ENCODE measurements around the gene CMIP.

The CMIP gene

DNA sequence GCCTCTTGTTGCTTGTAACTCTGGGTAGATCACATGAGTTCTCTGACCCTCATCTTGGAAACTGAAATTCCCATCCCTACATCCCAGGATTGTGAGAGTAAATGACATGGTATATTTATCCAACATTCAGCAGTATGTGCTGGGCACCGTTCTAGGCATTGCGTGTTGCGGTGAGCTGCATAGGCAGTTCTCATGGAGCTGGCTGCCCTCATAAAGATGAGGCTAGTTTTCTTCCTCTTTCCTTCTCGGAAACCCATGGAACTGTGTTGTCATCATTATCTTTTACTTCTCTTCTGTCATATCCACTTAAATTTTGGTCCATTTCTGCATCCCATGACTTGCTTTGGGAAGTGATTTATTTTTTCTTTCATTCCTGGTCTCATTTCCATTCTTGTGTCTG lies 17.2 kb downstream of the CMIP start:
- no peak for DNase-seq (ENCODE audit: low read depth in 3 of 3)

DNA sequence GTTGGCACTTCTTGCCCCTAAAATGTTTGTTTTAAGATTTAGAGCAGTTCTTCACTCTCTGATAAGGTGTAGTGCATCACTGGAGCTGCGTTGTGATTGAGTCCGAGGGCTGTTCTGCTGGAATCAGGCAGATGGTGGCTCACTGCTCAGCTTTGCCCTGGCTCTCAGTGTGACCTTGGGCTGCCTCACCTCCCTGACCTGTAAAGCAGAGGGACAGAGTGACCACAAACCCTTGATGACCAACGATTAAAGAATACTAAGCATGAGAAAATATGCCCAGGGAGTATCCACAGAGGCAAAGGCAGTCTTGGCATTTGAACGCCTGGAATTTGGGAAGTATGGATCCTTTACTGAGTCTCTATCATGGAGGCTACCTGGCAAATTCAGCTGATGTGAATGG lies 18.1 kb downstream of the CMIP start:
- DNase-seq (ENCODE audit: low read depth in 3 of 3), result no peak

DNA sequence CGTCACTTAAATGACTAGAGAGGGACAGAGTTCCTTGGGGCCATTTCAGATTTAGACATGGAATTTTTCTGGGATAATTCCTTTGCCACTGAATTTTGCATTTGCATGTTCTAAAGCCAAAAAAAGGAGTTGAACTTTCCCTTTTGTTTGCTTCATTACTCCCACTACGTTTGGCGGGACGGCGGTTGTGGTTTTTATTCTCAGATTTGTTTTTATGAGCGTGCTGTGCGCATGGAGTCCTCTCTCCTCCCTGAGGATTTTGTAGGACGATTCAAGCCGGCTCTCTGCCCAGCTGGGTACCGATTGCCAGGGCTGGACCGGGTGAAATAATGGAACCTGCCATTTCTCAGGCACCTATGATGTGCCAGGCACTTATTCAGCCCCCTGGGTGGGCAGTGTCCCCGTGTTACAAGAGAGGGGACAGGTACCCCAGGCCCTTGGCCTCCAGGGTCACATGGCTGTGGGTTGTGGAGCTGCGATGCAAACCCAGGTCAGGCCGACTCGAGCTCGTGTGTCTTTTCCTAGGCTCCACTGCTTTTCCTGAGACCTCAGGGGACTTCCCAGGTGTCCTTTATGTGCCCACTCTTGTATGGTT lies 18.8 kb downstream of the CMIP start:
- DNase-seq (ENCODE audit: low read depth in 3 of 3), result no peak

DNA sequence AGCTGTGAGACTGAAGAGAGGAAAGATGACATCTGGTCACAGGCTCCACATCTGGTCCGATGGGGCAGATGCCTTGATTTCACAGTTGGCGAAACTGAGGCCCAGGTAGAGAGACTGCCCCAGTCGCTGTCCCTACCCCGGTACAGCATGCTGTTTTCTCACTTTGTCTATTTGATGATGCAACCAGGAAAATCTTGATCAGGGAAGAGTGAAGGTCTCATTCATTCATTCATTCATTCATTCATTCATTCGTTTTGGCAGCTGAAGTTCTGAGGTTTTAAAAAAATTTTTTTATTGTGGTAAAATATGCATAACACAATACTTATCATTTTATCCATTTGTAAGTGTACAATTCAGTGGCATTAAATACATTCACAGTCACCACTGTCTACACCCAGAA lies 19.7 kb downstream of the CMIP start:
- no peak for DNase-seq (ENCODE audit: low read depth in 3 of 3)

DNA sequence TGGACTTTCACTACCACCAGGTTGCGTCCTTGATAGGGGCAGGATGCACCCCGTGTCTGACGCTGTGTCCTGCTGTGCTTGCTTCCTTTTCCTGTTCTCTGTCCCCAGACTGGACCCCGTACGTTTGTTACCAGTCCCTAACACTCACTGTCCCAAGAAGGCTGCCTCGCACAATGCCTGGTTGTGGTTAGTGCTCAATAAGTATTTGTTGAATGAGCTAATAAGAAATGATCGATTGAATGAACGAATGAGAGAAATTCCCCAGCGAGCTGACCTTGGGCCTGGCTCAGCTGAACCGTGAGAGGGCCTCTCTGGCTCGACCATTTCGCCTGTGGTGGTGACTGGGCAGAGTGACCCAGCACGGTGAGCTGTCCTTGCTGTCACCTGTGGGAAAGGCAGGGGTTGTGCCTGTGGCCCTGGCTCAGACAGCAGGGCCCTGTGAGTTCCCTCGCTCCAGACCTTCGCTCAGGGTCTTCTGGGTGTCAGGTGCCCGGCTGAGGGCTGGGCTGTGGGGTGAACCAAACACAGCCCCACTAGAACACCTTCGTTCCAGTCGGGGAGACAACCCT lies 20.9 kb downstream of the CMIP start:
- DNase-seq (ENCODE audit: low read depth in 3 of 3), result no peak

DNA sequence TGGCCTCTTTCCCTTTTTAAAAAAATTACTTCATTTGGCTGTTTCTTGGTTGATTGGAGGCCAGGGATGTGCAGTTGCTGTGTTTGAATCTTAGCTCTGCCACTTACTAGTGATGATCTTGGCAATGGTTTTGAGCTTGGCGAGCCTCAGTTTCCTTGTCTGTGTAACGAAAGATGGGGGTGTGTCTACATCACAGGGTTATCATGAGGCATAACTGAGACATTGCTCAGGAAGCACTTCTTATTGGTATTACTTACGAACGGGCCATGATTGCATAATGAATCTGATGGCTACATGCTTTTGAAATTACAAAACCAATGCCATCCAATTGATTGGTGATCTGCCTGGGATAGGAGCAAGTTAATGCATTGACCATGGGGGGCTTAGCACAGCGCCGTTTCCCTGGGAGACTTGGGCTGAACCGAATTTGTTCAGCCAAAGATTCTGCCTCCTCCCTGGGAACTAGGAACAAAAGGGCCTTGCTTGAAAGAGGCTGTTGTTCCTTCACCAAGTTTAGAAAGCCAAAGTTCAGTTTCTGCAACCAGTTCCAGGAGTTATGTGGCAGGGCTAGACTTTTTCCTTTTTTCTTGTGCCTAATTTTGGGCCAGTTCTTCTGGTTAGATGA lies 21.9 kb downstream of the CMIP start:
- no peak for DNase-seq (ENCODE audit: low read depth in 3 of 3)

DNA sequence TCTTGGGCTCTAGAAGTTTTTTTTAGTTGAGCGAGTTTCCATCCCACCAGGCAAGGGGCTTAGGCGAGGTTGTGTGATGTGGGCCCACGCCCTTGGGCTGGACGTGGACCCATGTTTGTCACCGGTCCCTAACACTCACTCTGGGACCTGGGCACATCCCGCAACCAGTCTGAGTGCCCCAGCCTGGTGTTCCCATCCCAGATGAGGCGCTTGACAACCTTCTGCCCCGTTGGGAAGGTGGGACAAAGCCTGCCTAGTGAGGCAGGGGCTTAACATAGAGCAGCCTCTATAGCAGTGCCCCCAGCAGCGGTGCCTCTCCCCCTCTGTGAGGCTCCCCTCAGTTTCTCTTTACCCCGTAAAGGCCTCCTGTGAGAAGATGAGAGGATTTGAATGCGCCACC lies 22.5 kb downstream of the CMIP start:
- DNase-seq (ENCODE audit: low read depth in 3 of 3), result no peak

DNA sequence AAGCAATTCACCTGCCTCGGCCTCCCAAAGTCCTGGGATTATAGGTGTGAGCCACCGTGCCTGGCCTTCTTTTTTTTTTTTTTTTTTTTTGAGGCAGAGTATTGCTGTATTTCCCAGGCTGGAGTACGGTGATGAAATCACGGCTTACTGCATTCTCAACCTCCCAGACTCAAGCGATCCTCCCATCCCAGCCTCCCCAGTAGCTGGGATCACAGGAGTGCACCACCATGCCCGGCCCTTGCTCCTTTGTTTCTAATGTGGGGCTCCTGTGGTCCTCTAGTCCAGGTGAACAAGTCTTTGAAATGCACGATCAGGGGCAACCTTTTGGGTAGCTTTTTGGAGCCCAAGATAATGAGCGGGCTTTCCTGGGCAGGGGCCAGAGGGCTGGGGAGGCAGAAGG lies 23.2 kb downstream of the CMIP start:
- DNase-seq (ENCODE audit: low read depth in 3 of 3), result no peak

DNA sequence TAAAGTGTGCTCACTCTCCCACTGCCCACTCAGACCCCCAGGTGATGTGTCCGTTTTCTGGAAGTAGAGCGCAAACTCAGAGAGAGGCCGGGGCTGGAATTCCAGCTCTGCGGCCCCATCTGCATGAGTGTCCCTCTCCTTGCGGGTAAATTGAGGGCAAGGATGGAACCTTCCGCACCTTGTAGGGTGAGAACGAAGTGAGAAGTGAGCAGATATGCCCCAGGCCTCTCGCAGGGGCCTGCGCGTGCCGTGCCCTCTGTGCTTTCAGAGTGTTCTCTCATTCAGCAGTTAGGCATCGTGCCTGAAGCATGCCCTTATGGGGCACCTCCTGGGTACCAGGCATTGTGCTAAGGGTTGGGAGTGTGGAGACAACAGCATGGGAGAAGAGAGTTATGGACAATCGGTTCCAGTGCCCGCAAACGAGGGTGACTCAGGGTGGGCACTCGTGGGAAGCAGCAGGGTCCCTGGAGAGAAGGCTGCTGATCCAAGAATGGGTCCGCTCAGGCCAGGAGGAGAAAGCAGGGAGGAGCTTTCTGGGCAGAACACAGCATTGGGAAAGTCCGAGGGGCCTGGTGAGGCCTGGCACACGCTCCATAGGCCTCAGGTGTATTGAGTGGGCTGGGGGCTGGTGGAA lies 23.8 kb downstream of the CMIP start:
- DNase-seq (ENCODE audit: low read depth in 3 of 3), result no peak

DNA sequence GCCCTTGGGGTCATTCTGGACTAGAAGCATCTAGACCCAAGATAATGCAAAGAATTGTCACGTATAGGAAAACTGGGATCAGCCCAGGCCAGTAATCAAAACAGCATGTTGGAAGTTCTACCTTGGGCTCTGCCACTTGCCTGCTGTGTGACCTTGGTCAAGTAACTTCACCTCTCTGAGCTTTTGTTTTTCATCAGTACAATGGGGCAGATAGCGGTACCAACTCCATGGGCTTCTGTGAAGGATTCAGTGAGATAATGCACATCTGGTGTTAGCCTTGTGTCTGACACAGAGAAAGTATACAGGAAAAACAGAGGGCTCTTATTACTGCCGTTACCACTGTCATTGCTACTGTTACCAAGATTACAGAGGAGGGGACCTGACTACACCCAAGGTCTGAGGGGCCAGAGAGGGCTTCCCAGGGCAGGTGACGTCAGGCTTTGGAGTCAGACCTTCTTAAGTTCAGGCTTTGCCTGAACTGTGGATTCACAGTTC lies 24.6 kb downstream of the CMIP start:
- DNase-seq (ENCODE audit: low read depth in 3 of 3), result no peak

DNA sequence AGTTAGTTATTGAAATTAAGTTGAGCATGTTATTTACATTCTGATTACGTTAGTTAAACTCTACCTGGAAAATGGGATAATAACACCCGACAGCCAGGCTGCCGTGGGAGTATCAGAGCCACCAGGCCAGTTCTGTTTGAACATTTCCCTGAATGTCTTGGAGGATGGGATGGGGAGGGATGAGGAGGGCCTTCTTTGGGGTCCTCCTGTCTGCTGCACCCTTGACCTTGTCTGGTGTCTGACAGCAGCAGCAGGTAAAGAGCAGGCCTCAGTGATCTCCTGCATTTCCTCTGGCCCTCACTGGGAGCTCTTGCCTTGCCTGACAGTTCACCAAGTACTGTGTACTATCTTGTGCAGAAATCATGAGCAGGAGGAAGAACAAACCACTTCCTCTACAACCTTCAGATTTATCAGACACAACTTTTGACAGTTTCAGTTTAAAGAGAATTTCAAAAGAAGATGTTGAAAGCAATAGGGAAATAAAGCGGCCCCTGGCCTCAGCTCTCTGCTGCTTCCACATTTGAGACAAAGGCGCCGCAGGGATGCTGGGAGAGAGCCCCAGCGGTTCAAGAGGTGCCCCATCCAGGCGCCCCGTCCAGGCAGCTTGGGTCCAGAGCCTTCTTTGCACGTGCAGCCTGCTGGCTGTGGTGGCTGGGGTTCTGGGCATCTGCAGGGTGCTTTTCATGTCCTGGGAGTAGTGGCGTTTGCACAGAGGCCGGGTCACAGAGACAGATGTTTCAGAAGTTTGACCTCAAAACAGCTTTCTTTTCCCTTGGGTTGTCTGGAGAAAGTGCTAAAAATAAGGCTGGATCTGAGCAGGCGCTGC lies 25.3 kb downstream of the CMIP start:
- no peak for DNase-seq (ENCODE audit: low read depth in 3 of 3)

DNA sequence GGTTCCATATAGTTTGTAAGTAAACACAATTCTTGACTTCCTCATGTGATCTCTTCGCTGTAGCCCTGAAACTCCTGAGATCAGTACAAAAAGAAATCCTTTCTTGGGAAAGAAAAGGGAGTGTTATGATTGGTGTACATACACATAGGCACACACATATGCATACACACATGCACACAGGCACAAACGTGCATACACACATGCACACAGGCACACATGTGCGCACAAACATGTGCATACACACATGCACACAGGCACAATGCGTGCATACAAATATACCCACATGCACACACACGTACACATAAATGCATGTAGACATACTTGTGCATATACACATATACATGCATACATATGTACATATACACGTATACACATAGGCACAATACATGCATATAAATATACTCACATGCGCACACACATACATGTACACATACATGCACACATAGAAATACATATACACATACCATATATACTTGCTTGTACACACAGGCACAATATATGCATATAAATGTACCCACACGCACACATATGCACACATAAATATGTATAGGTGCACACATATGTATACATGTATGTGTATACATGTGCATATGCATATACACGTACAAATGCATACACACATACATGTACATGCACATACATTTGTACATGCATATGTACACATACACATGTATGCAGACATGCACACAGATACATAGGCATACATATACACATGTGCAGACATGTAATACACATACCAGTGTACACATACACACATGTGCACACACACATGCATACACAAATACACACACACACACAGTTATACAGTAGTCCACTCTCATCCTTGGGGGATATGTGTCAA lies 26.4 kb downstream of the CMIP start:
- no peak for DNase-seq (ENCODE audit: low read depth in 3 of 3)

DNA sequence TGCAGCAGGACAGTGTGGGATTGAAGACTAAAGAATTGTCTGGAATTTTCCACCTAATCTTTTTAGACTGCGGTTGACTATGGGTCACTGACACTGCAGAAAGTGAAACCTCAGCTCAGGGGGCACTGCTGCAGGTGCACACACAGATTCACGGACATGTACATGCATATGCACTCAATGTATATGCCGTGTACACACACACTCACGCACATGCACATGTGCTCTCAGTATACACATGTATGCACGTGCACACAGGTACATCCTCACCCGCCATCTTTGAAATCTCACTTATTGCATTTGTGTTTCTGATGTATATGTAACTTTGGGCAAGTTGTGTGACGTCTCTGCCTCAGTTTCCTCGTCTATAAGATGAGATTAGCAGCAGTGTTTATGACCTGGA lies 27.3 kb downstream of the CMIP start:
- no peak for DNase-seq (ENCODE audit: low read depth in 3 of 3)

DNA sequence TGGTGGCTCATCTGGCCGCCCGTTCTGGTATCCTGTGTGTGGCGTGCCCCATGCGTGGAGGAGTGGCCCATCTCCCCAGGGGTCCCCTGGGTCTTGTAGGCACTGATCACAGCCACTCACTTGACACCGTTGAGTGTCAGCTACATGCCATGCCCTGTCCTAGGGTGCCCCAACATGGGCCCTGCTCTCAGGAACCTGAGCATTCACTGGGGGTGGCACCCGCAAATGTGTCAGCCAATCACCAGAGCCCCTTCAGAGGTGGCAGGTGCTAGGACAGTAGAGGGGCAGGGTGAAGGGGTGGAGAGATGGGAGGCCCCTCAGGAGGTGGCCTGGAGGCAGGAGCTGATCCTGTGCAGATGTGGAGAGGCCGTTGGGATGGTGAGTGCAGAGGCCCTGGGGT lies 27.8 kb downstream of the CMIP start:
- DNase-seq (ENCODE audit: low read depth in 3 of 3), result no peak

DNA sequence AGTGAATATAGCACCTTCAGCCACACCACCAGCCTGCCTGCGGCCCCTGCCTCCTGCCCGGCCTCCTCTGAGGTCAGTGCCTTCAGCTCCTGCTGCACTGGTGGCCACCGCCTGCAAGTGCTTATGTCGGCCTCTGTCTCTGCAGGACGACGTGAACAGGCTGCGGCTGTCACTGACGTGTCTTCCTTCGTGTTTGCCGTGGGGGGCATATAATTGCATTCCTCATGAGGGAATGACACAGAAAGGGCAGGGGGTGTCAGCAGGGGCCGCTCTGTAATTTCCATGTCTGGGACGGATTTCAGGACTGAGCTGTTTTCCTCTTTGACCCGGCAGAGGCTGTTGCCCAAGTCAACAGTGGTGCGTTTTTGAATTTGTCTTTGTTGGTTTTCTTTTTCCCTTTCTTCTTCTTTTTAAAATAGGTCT lies 28.5 kb downstream of the CMIP start:
- no peak for DNase-seq (ENCODE audit: low read depth in 3 of 3)

DNA sequence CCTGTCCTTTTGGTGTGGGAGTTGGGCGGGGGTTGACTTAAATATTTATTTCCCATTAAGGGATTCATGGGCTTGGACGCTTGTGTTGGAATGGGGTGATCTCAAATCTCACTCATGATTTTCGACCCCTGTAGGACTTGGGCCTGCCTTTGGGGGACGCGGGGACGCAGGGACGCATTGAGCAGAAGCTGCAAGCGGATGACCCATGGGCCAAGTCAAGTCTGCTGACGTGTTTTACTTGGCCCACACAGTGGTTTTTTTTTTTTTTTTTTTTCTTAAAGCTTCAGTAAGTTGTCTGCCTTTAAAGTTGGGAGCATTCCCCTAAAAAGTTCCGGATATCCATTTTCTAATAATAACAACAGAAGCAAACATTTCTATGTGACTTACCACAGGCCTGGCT lies 28.9 kb downstream of the CMIP start:
- no peak for DNase-seq (ENCODE audit: low read depth in 3 of 3)

DNA sequence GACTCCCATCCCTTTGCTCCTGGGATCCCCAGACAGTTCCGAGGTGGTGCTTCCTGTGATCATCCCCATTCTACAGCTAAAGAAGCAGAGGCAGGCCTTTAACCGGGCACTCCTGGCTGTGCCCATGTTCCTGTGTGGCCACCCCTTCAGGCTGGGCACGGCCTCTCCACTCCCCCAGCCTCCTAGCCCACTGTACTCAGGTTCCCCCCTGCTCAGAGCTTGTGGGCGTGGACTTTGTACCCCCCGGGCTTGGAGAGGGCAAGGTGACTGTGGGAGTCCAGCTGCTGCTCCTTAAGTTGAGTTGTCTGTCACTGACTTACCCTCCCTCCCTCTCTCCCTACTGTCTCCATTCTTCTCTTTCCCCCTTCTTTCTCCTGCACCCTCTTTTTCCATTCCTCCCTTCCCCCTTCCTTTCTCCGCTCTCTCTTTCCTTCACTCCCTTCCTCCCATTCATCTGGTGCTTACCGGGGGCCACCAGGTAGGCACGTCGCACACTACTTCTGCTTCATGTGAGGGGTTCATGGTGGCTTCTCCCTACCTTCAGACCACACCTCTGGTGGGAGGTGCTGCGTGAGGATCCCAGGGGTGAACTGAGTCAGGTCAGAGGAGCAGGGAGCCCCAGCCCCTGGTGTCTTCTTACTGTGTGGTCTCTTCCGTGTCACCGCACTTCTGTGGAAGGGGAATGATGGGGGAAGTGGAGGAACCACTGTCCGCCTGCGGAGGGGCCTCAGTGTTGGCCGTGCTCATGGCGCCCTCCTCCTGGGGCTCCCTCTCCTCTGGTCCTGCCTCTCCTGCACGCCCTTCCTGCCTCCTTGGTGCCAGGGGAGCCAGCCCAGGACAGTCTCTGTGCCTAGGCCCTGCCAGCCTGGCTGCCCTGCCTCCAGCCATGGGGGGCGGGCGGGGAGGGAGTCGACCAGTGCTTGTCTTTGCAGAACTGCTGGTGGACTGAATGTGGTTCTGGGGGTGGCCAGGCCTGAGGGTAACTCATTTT lies 29.7 kb downstream of the CMIP start:
- DNase-seq (ENCODE audit: low read depth in 3 of 3), result no peak

DNA sequence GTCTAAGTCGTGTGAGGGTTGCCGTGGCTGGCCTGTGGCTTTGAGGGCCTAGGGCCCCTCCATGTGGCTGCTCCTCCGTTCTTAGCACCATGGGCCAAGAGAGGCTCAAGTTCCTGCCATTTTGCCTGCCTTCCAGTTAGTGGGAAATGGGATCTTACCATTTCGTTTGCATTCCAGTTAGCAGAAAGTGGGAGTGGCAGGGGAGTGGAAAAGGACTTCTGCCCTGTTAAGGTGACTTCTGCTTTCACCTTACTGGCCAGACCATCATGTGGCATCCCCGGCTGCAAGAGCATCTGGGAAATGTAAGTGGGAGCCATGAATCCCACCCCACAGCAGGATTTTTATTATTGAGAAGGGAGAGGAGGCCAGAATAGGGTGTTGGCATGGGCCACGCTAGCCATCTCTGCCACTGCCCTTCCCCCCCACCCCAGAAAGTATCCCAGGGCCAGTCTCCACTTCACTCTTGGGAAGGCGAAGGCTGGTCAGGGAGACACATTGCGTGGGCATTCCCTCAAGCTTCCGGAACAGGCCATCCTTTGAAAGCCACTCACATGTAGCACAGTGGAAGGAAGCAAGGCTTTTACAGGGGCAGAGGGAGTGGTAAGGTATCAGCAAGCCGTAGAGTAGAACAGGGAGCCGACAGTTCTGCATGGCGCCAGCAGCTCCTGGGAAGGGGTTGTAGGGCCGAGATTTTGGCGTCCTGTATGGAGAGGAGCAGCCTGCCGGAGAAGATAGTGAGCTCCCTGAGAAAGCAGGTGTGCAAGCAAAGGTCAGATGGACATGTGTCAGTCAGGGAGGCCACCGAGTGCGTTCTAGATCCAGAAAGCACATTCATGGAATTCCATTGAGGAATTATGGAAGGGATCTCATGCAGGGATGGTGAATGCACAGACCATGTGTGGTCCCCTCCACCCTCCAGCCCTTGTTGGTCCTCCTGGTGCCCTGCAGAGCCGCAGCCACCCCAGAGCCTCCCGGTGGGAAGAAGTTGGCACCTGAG lies 33.4 kb downstream of the CMIP start:
- no peak for DNase-seq (ENCODE audit: low read depth in 3 of 3)

Data from stimulated activated CD4-positive, alpha-beta T cell treated with anti-CD3 and anti-CD28 coated beads, TNF-alpha, amount 100 ng/mL, for 4 hours (primary cell).